Dermis microvascular lymphatic vessel endothelial cell (primary cell): ENCODE measurements around the gene CEBPG. TPM values are rescaled to one million over a fixed set of nuclear protein-coding genes. Genes with fewer than 3 reads are reported as not detected.

ENCODE experiments used
- DNase-seq, 2 donors: peaks; one replicate each; pipeline versions ENCODE4 v3.0.0 to v3.0.0-alpha.2; 2010; ENCODE audit warnings: low read depth in 2 of 2
- total RNA-seq: library from RNA; depleted of rRNA; stranded (reverse); fragments of >200 nt; gene quantifications from 2 replicates; pipeline ENCODE4 v1.2.1, GENCODE V29; 2014

CEBPG gene
- total RNA-seq, 1 donor from 2014 or later = 23.9 TPM

DNA sequence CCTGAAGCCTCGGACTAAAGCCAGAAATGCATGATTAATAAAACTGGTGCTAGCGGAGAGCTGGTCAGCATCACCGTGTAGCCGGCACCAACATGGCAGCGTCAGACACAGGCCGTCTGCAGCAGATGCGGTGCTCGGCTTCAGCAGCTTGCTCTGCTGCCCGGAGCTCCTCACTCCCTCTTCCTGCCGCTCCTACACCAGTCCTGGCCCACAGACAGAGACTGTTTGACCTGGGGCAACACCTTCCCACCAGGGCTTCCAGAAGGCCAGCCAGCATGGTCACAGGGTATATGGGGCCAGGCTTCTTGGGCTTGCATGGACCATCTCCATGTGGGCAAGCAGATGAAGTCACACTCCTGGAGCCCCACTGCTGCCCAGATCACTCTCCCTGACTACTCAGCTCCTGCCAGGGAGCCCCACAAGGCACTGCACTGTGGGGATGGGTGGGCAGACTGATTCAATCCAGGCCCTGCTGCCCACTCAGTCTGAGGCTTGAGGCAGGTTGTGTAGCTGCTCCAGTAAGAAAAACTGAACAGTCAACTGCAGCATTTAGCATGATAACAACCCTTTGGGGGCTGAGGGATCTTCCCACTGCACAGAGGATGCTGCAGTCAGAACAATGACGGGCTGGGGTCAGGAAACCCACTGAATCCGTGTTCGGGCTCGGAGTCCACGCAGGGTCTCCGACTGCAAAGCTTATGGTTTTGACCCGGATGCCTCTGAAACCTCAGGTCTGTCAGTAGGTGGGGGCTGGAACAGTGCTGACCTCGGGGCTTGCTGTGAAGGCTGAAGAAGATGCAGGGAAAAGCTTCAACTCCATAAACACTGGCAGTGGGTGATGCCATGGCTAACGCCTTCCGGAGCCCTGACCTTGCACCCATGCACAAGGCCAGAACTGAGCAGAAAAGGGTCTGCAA lies 45.6 kb downstream of the CEBPG start:
- DNase-seq = no peak

GRCh38 chr19:33419788-33420130 lies 46.2 kb downstream of the CEBPG start:
- DNase-seq = no peak

DNA sequence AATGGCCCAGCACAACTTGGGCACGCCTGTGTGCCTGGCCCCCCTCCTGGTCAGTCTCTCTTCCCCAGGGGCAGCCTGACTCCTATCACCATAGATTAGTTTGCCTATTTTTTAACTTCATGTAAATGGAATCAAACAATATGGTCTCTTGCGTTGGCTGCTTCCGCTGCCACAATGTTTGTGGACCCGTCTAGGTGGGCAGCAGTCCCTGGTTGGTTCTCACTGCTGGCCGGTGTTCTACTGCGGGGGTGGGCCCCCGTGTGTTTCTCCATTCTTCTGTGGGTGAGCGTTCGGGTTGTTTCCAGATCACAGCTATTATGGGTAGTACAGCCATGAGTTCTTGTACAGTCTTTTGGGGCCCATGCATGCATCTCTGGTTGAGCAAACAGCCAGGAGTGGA lies 47.3 kb downstream of the CEBPG start:
- no peak for DNase-seq

DNA sequence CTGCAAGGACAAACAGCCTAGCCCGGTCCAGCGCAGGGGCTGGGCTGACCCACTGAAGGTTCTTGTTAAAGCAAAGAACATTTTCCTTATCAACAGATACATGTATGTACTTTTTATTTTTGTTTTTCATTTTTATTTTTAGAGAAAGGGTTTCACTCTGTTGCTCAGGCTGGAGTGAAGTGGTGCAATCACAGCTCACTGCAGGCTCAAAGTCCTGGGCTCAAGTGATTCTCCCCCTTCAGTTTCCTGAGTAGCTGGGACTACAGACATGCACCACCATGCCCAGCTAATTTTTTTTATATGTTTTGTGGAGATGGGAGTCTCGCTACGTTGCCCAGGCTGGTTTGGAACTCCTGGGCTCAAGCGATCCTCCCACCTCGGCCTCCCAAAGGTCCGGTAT lies 47.9 kb downstream of the CEBPG start:
- DNase-seq = no peak

DNA sequence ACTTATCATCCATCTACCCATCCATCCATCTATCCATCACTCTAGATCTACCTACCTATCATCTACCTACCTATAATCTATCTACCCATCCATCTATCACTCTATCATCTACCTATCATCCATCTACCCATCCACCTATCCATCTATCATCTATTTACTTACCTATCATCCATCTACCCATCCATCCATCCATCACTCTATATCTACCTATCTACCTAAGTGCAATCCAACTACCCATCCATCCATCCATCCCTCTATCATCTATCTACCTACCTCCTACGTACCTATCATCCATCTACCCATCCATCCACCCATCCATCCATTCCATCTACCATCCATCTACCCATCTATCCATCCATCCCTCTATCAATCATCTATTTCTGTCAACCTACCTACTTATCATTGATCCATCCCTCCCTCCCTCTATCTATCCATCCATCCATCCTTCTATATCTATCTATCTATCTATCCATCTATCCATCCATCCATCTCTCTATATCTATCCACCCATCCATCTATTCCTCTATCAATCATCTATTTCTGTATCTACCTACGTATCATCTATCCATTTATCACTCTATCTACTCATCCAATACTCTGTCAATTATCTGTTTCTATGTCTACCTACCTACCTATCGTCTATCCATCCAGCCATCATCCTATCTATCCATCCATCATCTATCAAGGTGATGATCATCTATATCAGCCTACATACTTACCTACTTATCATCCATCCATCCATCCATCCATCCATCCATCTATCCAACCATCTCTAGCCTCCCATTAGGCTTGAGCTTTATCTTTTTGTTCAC lies 49.1 kb downstream of the CEBPG start:
- no peak for DNase-seq

DNA sequence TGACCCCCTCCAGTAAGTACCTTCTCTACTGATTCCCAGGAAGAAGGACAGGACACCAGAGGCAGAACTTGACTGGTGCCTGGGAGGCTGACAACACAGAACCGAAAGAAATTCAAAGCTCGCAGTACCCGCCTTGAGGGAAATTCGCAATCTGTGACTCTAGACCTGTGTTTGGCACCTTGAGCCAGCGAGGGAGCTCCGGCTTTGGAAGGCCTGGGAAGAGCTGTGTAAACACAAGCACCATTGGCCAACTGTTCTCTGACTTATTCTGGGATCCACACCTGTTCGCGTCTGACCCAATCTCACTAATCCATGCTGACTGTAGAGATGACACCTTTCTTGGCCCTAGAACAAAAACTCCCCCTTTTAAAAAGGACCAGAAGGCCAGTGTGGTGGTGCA lies 50.7 kb downstream of the CEBPG start:
- DNase-seq = no peak

DNA sequence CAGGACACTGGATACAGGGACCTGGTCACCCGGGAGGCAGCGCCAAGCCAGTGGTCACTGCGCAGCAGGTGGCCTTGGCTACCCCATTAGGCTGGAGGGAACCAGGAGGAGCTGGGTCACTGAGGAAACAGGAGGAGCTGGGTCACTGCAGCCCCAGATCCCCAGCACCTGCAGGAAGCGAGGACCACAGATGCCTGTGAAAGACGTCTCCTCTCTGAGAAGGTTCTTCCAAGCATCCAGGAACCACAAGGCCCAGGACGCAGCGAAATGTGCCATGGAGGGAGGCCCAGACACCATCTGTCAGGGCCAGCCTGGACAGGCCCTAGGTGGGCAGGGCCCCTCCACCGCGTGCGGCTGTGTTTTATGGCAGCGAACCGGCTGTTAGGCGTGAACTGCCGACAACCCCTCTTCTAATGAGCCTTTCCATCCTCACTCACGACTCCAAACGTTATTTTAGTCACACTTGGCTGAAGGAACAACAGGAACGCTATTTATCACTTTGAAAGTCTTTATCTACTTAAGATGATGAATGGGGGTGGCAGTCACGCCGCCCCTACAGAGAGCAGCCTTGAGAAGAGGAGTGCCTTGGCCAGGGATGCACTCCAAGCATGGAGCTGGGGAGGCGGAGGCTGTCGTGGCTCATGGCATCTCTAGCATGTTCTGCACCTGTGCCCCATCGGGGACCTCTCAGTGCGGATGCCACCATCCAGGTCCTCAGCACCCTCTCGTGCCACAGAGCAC lies 53.3 kb downstream of the CEBPG start:
- DNase-seq = no peak

DNA sequence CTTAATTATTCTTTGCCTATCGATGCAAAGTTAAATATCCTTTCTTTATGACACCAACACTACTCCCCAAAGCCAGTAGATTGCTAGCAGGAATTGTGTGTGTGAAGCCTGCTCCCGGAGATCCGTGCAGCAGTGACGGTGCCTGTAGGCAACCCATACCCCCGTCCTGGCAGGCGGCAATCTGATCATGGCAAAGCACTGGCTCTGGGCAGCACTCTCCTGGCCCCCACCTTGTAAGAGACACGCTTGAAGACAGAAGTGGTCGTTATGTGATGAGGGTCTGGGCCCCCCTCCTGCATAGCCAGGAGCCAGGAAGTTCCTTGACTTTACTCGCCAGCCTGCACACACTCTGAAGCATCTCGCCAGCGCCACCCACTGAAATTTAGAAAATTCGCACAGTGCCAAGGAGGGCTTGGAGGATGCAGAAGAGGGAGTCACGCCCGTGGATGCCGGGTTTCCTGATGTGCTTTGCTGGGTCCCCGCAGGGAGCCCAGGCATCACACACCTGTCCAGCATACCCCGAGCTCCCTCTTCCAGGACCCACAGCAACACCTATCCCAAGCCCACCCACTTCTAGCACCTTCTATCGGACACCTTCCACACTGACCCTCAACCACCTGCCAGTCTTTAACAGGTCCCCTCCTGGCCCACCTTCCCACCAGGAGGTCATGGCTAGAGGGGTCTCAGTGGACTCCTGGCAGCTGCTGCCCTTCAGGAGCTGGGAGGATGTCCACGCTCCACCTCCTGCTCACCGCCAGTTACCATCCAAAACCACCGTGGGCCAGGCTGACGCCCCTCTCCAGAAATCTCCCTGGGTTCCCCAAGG lies 54.5 kb downstream of the CEBPG start:
- DNase-seq = no peak

DNA sequence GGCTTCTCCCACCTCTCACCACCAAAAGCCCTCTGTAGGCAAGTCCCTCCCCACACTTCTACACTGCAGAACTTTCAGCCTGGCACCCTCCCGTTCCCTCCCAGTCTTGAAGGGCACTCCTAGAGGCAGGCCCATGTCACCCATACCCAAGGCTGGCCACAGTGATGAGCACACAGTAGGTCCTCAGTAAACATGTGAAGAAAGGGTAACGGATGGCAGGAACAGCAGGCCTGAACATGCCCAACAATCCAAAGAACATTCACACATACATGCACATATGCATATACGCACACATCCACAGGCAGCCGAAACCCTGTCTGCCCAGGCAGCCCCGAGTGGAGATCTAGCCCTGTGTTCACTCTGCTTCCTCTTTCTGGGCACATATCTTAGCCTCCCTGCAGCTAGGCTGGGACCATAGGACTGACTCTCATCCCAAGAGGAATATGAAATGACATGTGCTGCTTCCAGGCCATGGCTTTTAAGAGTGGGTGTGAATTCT lies 55.2 kb downstream of the CEBPG start:
- DNase-seq = no peak

GRCh38 chr19:33429891-33430673 lies 56.6 kb downstream of the CEBPG start:
- no peak for DNase-seq

GRCh38 chr19:33430674-33431277 lies 57.3 kb downstream of the CEBPG start:
- DNase-seq = peak; percentile 22 to 69

DNA sequence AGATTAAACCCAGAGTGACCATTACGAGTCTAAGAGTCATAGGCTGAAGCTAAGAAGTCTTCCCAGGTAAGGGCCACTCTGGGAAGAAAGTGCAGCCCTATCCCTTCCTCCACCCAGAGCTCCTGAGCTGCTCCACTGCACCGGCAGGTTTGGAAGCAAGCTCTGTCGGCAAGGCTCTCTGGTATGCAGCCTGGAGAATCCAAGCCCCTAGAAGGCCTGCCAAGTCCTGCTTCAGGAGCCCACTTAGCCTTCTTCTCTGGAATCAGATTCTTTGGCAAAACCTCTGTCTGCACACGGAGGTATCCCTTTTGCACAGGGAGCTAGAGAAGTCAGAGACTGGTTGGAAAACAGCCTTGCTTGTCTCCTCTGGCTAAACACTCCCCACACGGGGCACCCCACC lies 58.5 kb downstream of the CEBPG start:
- DNase-seq = no peak

Other genes starting within 250 kb of the CEBPG start
- not detected in 2 replicates for gene WDR88, start 241.6 kb upstream of the CEBPG start, total RNA-seq
- gene LRP3, start 179.4 kb upstream of the CEBPG start, total RNA-seq = 6.9 and 13.0 TPM in 2 replicates
- not detected in 2 replicates for gene SLC7A10, start 147.9 kb upstream of the CEBPG start, total RNA-seq
- gene CEBPA, start 71.2 kb upstream of the CEBPG start, total RNA-seq = 0.13 TPM in 2 replicates
- 57.6 and 80.3 TPM in 2 replicates for gene PEPD, start 148.1 kb downstream of the CEBPG start, total RNA-seq
- gene CHST8, start 248.2 kb downstream of the CEBPG start, total RNA-seq = under 0.01 TPM in 2 replicates